K562 (cell line): ENCODE results near the gene CNTRL. TPM values are rescaled to one million over a fixed set of nuclear protein-coding genes. Genes with fewer than 3 reads are reported as not detected.

Experiments
- ATAC-seq: fragments of 200-7000 bp; cut with Tn5 transposase; 3 replicates; pipeline ENCODE4 v1.9.1; 2020; ENCODE audit warnings: moderate library complexity
- BruUV-seq: library from RNA; stranded (reverse); fragments of 400-500 nt; replicated peaks from 2 replicates; lab custom pipeline; 2021; lab: Mats Ljungman, UMichigan
- CTCF ChIA-PET: fragments of 300-600 bp; formaldehyde crosslinking; extraction: SDS; loops from one replicate; lab custom pipeline; 2021; ENCODE audit warnings: low intra/inter-chr PET ratio; lab: Yijun Ruan, JAX
- POLR2A ChIA-PET: fragments of 300-600, 350-650 bp; sonication (Branson Sonifier 250); formaldehyde crosslinking; extraction: SDS; loops from one replicate; lab custom pipeline; 2021; ENCODE audit warnings: antibody characterized with exemption, inconsistent platforms; lab: Yijun Ruan, JAX
- DNase-seq, 4 experiments: peaks; one replicate each; pipeline versions ENCODE4 v3.0.0 to v3.0.0-alpha.2; 2011 to 2018; ENCODE audit warnings: low spot score in 3 of 4, mixed read lengths in 3 of 4; ENCODE audit errors: extremely low read depth in 1 of 4
- FAIRE-seq: peaks from 2 replicates; lab custom pipeline; 2011; peaks lifted over from hg19 to GRCh38; lab: Jason Lieb, UNC
- H2AFZ ChIP-seq: 2 replicates; pipeline ENCODE4 v1.6.0; 2011; ENCODE audit warnings: low read depth, low read length, control low read depth, inconsistent platforms
- H3K27ac ChIP-seq: fragments of 200-600 bp; 3 replicates; pipeline ENCODE4 v1.8.0; 2011; ENCODE audit warnings: low read depth, mild to moderate bottlenecking, control low read depth, inconsistent platforms, low read length, moderate library complexity, mixed read lengths; ENCODE audit errors: extremely low read depth
- H3K27me3 ChIP-seq, 2 experiments: fragments of 300-600 bp in 1 of 2; 2 replicates in 1 of 2; 3 replicates in 1 of 2; pipeline versions ENCODE4 v1.6.0 to v1.8.0; 2011; ENCODE audit warnings: inconsistent platforms in 2 of 2, low read length in 2 of 2, mild to moderate bottlenecking in 1 of 2, mixed read lengths in 1 of 2, moderate library complexity in 1 of 2; ENCODE audit not compliant: control insufficient read depth in 2 of 2, insufficient read depth in 2 of 2
- H3K36me3 ChIP-seq: fragments of 300-600 bp; 3 replicates; pipeline ENCODE4 v1.8.0; 2011; ENCODE audit warnings: mild to moderate bottlenecking, low read length, inconsistent platforms; ENCODE audit not compliant: control insufficient read depth, insufficient read depth
- H3K4me1 ChIP-seq, 2 experiments: fragments of 200-600 bp in 1 of 2; replicated peaks in 1 of 2; 2 replicates in 1 of 2; 3 replicates in 1 of 2; pipeline versions ENCODE4 v1.5.1 to v1.8.0; 2011; ENCODE audit warnings: inconsistent platforms in 2 of 2, low read length in 2 of 2, mild to moderate bottlenecking in 1 of 2, mixed read lengths in 1 of 2, moderate library complexity in 1 of 2; ENCODE audit not compliant: control insufficient read depth in 2 of 2, insufficient read depth in 2 of 2
- H3K4me2 ChIP-seq: 2 replicates; pipeline ENCODE4 v1.6.1; 2011; ENCODE audit warnings: low read length, control low read depth, inconsistent platforms, mixed read lengths; ENCODE audit not compliant: insufficient read depth
- H3K4me3 ChIP-seq: fragments of 200-600 bp; sonication (generic), shearing (Covaris generic); 2 replicates; pipeline ENCODE4 v1.5.1; 2016; ENCODE audit warnings: control low read depth, inconsistent platforms
- H3K79me2 ChIP-seq: fragments of 200-600 bp; 3 replicates; pipeline ENCODE4 v1.8.0; 2011; ENCODE audit warnings: low read length, inconsistent platforms; ENCODE audit not compliant: control insufficient read depth, insufficient read depth
- H3K9ac ChIP-seq, 2 experiments: 2 replicates each; pipeline versions ENCODE4 v1.6.0 to v1.6.1; 2011; ENCODE audit warnings: low read depth in 2 of 2, low read length in 2 of 2, control low read depth in 1 of 2, inconsistent platforms in 1 of 2, mild to moderate bottlenecking in 1 of 2, mixed read lengths in 1 of 2; ENCODE audit not compliant: insufficient read depth in 1 of 2
- H3K9me1 ChIP-seq: one replicate; pipeline ENCODE4 v1.6.0; 2011; ENCODE audit warnings: inconsistent platforms, mild to moderate bottlenecking, low read length, moderate library complexity; ENCODE audit not compliant: control insufficient read depth, insufficient read depth
- H3K9me3 ChIP-seq: replicated peaks from 2 replicates; pipeline ENCODE4 v1.5.1; 2011; ENCODE audit warnings: low read depth, low read length, inconsistent platforms; ENCODE audit not compliant: control insufficient read depth, insufficient read depth
- H4K20me1 ChIP-seq: replicated peaks from 2 replicates; pipeline ENCODE4 v1.6.1; 2011; ENCODE audit warnings: low read length, inconsistent platforms, mixed read lengths; ENCODE audit not compliant: control insufficient read depth, insufficient read depth
- SMC3 ChIP-seq: conservative IDR thresholded peaks from 2 replicates; pipeline ENCODE4 v1.6.1; 2011; ENCODE audit warnings: low read depth, low read length, improper control_type of control experiment; ENCODE audit not compliant: insufficient read depth
- ZNF212 ChIP-seq: fragments of 450-650 bp; formaldehyde crosslinking; IDR thresholded peaks from 2 replicates; pipeline ENCODE4 v1.4.0; 2020; ENCODE audit warnings: mild to moderate bottlenecking
- ZSCAN32 ChIP-seq: fragments of 450-650 bp; formaldehyde crosslinking; IDR thresholded peaks from 2 replicates; pipeline ENCODE4 v1.4.0; 2020; ENCODE audit warnings: mild to moderate bottlenecking, moderate library complexity
- WGBS: fragments of 100-300 bp; shearing (Covaris generic); methylation state at CpG from one replicate; pipeline ENCODE4 v1.1.6; 2016; ENCODE audit warnings: low coverage, mixed read lengths; ENCODE audit not compliant: insufficient coverage; ENCODE audit errors: missing lambda C conversion rate; 5-methylcytosine and 5-hydroxymethylcytosine counted together
- in situ Hi-C: fragments of 300-500 bp; cut with MboI; formaldehyde crosslinking; loops from 4 replicates; pipeline ENCODE4 v1.15.0; 2018; ENCODE audit warnings: inconsistent platforms, mixed read lengths
- intact Hi-C: fragments of 100-400 bp; cut with micrococcal nuclease; formaldehyde crosslinking; loops from 2 replicates; pipeline ENCODE4 v1.14.2; 2022
- polyA plus RNA-seq, 8 experiments: library from polyadenylated mRNA; depleted of rRNA in 4 of 8; stranded (reverse) in 5 of 8; unstranded in 3 of 8; fragments of >200 nt; fragmentation: Nextera tagmentation in 2 of 8; fragmentation: Illumina TruSeq in 1 of 8; extraction: Ambion mirVana in 2 of 8; extraction: Trizol in 1 of 8; gene quantifications; 2 replicates each; pipeline versions ENCODE4 v1.2.1 to v1.2.3, GENCODE V29; 2011 to 2014; ENCODE audit warnings: inconsistent platforms in 1 of 8, missing spikeins in 1 of 8
- total RNA-seq, 7 experiments: library from RNA; depleted of rRNA in 6 of 7; stranded (reverse); fragments of >200 nt in 6 of 7; fragmentation: Illumina TruSeq in 2 of 7; extraction: Trizol in 2 of 7; gene quantifications; 2 replicates each; pipeline versions ENCODE4 v1.2.1 to v1.2.3, GENCODE V29; 2011 to 2021; ENCODE audit warnings: low replicate concordance in 1 of 7
- TF ChIP-seq, protein P1 (sequence below): sonication (generic); formaldehyde crosslinking; IDR thresholded peaks from 2 replicates; pipeline ENCODE4 v1.8.1; 2023; ENCODE audit warnings: mild to moderate bottlenecking, missing genetic modification reagents

CNTRL gene
- total and polyA plus RNA-seq, 9 of the 15 experiments (the other 6 are each of a cell fraction or from before 2014, with no cell fraction given): 9.2 to 28.9 (median 20.5) TPM

DNA sequence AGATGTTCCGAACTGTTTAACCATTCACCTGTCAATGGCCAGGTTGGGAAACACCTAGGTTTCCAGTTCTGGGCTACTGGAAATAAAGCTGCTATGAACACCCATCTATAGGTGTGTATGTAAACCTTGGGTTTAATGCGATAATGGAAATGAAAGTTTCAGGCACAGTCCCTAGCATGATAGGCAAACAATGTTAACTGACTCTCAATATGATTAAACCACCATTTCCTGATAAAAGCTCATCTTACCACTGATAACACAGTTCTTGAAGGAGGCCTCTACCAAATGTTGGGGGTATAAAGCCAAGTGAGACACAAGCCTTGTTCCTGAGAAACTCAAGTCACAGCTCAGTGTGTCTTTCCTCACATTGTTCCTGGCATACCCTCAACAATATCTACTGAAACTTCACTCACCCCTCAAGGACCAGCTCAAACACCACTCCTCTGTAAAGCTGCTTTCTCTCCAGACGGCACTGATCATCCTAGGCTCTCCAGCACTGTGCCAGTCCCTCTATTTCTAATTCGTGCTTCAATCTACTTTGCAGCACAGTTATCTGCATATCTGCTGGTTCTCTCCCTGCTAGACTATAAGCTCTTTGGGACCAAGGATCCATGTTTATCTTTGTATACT, 111.1 kb downstream of the CNTRL start:
- in situ Hi-C loops (no loop called here), intact Hi-C loops (no loop called here)
- peak; percentile 10; the same call in 2 of the 3 replicates for ATAC-seq
- no peak overlapping the region for H3K4me2 ChIP-seq
- H3K79me2 ChIP-seq: peaks cover 75% of the 10 kb centered on the region
- peaks cover 82% of the 10 kb centered on the region for H3K36me3 ChIP-seq
- no peaks in the 10 kb centered on the region for H4K20me1 ChIP-seq
- H3K9me3 ChIP-seq: no peaks in the 10 kb centered on the region
- no peak for DNase-seq
- H2AFZ ChIP-seq: no peak overlapping the region
- FAIRE-seq: no peak
- POLR2A ChIA-PET: interaction anchor here (0.6 to 2.0 kb wide), 7 partner anchors 10 to 104 kb away, joined by 3 to 10 read pairs (median 4); no protein-coding TSS in a partner anchor
- no peak overlapping the region for H3K27ac ChIP-seq
- CTCF ChIA-PET: no interaction called here
- no peak overlapping the region for H3K4me3 ChIP-seq
- H3K4me1 ChIP-seq: no peaks in the 10 kb centered on the region; a peak in 3 of 5 replicates
- no peaks in the 10 kb centered on the region for H3K9me1 ChIP-seq
- no peaks in the 10 kb centered on the region for H3K27me3 ChIP-seq
- no TSS peak for BruUV-seq
- H3K9ac ChIP-seq: no peak overlapping the region
- TF ChIP-seq SMC3 (no peak), ZNF212 (CRISPR knock-in tag) (no peak), ZSCAN32 (no peak)
- TF ChIP-seq, protein P1, sequence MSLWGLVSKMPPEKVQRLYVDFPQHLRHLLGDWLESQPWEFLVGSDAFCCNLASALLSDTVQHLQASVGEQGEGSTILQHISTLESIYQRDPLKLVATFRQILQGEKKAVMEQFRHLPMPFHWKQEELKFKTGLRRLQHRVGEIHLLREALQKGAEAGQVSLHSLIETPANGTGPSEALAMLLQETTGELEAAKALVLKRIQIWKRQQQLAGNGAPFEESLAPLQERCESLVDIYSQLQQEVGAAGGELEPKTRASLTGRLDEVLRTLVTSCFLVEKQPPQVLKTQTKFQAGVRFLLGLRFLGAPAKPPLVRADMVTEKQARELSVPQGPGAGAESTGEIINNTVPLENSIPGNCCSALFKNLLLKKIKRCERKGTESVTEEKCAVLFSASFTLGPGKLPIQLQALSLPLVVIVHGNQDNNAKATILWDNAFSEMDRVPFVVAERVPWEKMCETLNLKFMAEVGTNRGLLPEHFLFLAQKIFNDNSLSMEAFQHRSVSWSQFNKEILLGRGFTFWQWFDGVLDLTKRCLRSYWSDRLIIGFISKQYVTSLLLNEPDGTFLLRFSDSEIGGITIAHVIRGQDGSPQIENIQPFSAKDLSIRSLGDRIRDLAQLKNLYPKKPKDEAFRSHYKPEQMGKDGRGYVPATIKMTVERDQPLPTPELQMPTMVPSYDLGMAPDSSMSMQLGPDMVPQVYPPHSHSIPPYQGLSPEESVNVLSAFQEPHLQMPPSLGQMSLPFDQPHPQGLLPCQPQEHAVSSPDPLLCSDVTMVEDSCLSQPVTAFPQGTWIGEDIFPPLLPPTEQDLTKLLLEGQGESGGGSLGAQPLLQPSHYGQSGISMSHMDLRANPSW: no peak
- whole genome bisulfite sequencing: 80% methylated on average over 4 of the region's 4 CpGs
